ENCODE results near the gene ARHGEF25.
"Not testable (repeated sequence)": the region's sequence is repeated elsewhere in the genome, so short reads cannot be mapped to it uniquely, and the experiment has no call there.

The ARHGEF25 gene

GRCh38 chr12:57611108-57611826 is at the start of gene ARHGEF25:
TSS of gene ARHGEF25 (plus strand) at chr12:57611435. CDS start at chr12:57611895, 460 bp downstream.
- peak within 1 kb of the TSS; percentile 60 for H3K4me3 ChIP-seq (ENCODE audit: low read depth, low read length)
- TF ChIP-seq CTCF (IDR thresholded peaks at IDR 0.05; ENCODE audit: control insufficient read depth, extremely low read depth, insufficient read depth), result no peak
- DNase-seq (ENCODE audit: low read depth), result no peak

- DNase-seq (ENCODE audit: low read depth), result no peak
- no peak overlapping the region for H3K4me3 ChIP-seq (ENCODE audit: low read depth, low read length)
- no peak for TF ChIP-seq CTCF (IDR thresholded peaks at IDR 0.05; ENCODE audit: control insufficient read depth, extremely low read depth, insufficient read depth)
Measured at GRCh38 chr12:57563358-57563757, 47.9 kb upstream of the ARHGEF25 start.

- TF ChIP-seq CTCF (IDR thresholded peaks at IDR 0.05; ENCODE audit: control insufficient read depth, extremely low read depth, insufficient read depth), result no peak
Measured at GRCh38 chr12:57564178-57564740, 47.0 kb upstream of the ARHGEF25 start.

GRCh38 chr12:57568838-57569237 is 42.4 kb upstream of the ARHGEF25 start:
- no peak for TF ChIP-seq CTCF (IDR thresholded peaks at IDR 0.05; ENCODE audit: control insufficient read depth, extremely low read depth, insufficient read depth)
- H3K4me3 ChIP-seq (ENCODE audit: low read depth, low read length), result no peak overlapping the region
- DNase-seq (ENCODE audit: low read depth), result no peak

More at GRCh38 chr12:57564178-57564740, 47.0 kb upstream of the ARHGEF25 start:
- DNase-seq (ENCODE audit: low read depth), result no peak
- no peak overlapping the region for H3K4me3 ChIP-seq (ENCODE audit: low read depth, low read length)

GRCh38 chr12:57569858-57570257 is 41.4 kb upstream of the ARHGEF25 start:
- no peak for TF ChIP-seq CTCF (IDR thresholded peaks at IDR 0.05; ENCODE audit: control insufficient read depth, extremely low read depth, insufficient read depth)
- no peak overlapping the region for H3K4me3 ChIP-seq (ENCODE audit: low read depth, low read length)
- no peak for DNase-seq (ENCODE audit: low read depth)

- H3K4me3 ChIP-seq (ENCODE audit: low read depth, low read length); DNase-seq (ENCODE audit: low read depth): not testable (repeated sequence)
Measured at GRCh38 chr12:57570438-57570837, 40.8 kb upstream of the ARHGEF25 start.

- no peak overlapping the region for H3K4me3 ChIP-seq (ENCODE audit: low read depth, low read length)
- TF ChIP-seq CTCF (IDR thresholded peaks at IDR 0.05; ENCODE audit: control insufficient read depth, extremely low read depth, insufficient read depth), result no peak
- no peak for DNase-seq (ENCODE audit: low read depth)
Measured at GRCh38 chr12:57571926-57572762, 39.1 kb upstream of the ARHGEF25 start.
